Stimulated activated CD4-positive, alpha-beta T cell treated with anti-CD3 and anti-CD28 coated beads, Interleukin-1b, Interleukin-23, amount 100 ng/mL, for 4 hours (primary cell): ENCODE data around the gene ABL1.
"Not testable (repeated sequence)": the region's sequence is repeated elsewhere in the genome, so short reads cannot be mapped to it uniquely, and the experiment has no call there.

ENCODE experiments used
- DNase-seq, 2 donors: peaks; one replicate each; pipeline ENCODE4 v3.0.0-alpha.2; 2020; ENCODE audit warnings: low read depth in 2 of 2

ABL1 gene

DNA sequence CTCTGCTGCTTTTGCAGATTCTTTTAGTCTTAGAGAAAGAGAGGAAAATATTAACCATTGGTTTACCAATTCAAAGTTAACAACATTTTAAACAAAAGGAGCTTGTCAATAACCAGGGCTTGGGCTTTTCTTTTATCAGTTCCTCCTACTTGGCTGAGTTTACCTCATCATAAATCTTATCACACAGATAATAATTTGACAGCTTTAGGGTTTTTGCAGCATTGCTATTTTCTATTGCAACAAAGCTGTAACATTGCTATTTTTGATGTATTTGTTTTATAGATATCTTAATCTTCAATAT, 9.8 kb upstream of the ABL1 start:
- no peak for DNase-seq

DNA sequence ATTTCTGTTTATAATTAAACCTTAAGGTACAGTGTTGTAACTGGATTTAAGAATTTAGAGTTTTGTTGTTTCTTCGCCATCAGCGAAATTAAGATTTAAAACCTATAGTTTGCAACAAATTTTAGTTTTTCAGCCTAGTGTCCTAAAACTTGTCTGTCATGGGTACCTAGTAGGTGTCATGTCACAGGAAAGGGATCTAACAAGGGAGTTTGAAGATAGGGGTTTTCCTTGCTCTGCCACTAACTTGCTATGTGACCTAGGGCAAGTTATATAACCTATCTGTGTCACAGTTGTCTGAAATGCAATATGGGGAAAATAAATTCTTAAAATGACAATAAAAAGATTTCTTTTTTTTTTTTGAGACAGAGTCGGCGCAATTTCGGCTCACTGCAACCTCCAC, 9.2 kb upstream of the ABL1 start:
- no peak for DNase-seq

DNA sequence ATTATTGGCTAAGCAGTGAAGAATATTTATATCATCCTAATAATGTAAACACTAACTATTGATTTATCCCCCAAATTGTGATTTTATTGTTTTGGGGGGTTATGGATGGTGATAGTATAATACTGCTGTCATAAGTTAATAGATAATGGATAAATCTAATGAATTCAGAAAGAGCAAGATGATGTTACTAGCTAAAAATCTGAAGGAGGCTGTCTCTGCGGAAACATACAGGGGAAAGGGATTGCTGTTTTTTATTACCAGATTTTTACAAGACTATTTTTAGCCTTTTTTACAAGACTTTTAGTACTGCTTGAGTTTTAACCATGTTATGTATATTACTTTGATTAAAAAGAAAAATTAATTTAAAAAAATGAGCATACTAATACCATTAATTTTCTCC, 5.3 kb upstream of the ABL1 start:
- no peak for DNase-seq

DNA sequence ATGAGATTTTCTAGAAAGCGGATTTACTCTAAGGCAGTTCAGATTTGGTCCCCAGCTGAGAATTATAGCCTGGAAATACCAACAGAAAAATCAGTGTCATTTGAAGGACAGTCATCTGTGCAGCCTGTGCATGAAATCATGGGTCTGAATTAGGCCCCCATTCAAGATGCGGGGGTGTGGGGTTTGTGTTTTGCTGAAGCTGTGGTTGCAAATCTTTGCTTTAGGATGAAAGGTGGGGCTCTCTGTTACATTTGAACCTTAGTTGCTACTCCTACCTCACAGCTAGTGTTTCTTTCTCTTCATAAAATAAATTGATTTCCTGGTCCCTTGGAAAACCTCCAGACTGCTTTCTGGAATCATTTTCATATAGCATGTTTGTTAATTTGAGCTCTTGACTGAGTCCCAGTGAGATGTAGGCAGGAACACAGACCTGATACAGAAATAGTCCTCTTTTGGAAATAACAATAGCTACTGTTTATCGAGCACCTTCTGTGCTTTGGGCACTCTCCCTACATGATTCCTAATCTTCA, 4.8 kb upstream of the ABL1 start:
- DNase-seq, result no peak

DNA sequence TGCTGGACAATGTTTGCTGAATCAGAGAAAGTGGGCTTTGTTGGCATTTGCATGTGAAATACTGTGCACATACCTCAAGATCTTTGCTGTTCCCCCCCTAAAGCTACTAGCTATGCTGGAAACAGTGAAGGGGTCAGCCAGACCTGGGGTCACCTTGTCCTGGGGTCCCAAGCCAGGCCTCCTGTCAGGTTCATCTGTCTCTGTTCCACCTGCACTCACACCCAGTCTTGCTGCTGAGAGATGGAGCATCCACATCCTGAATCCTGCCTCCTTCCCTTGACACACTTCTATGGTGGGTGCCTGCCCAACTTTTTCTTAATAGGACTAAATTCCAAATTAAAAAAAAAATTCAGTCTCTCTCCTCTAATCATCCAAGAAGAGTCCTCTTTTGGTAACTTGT, 4.0 kb upstream of the ABL1 start:
- DNase-seq, result no peak

DNA sequence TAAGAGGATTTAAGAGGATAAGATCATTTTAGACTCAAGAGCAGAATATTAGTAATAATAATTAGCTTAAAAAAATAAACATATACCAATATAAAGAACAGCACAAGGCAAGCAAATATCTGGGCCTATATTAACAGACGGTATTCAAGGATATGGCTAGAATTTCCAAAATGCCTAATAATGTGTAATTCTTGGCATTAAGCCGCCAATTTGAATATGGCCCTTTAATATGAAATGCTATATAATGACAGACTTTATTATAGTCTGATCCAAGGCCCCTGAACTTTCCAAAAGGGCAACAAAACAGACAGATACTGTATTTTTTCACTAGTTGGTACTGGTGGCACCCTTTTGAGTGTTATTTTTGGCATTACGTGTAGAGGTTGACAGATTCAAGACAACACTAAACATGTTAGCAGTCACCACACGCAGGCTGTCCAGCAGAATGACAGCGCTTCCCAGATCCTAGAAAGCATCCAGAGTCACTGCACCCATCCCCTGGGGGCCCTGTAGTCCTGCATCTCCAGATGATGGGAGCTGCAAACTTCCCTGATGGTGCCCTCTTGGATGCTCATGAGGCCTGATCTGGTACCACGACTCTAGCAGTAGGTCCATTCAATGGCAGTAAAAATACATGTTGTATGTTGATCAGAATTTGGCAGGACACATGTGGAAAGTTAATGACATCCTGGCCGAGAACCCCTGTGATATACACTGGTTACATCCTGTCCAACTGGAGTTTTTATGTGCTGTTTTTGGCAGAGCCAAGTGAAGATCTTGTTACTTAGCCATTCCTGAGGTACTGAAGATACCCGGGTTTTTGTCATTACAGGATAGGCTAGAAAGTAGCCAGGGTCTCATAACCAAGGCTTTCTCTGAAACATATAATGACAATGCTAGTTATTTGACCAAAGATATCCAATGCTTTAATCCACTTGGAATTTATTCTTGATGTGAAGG, 1.7 kb upstream of the ABL1 start:
- DNase-seq, result no peak

DNA sequence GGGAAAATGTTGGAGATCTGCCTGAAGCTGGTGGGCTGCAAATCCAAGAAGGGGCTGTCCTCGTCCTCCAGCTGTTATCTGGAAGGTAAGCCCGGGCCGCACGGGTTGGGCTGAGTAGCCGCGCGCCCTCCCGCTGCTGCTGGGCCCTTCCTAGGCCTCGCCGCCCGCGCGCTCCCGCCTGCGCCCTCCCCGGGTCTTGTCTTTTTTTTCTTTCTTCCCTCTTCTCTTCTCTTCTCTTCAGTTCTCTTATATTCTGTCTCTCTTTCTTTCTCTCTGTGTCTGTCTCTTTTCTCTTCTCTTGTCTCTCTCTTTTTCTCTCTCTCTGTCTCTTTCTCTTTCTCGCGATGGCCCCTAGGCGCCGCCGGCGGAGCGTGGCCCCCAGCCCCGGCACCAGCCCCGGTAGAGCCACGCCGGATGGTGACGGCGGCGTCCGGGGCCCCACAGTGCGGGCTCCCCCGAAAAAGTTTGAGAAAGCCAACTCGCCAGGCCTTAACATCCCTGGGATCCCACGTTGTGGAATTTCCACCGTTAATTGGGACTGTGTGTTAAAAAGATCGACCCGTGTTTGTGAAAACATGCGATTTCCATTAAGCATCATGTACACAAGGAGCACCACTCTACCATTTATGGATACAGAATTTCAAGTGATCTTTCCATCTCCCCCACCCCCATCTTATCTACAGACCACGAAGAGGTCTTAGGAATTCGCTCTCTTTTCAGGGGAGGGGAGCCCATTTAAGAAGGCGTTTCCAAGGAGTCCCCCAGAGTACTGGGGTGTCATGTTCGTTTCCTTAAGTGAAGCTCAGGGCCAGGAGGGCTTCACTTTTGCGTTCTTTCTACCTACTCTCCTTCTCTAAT, 616 bp downstream of the ABL1 start:
- DNase-seq, result peak; percentile 9 to 28

DNA sequence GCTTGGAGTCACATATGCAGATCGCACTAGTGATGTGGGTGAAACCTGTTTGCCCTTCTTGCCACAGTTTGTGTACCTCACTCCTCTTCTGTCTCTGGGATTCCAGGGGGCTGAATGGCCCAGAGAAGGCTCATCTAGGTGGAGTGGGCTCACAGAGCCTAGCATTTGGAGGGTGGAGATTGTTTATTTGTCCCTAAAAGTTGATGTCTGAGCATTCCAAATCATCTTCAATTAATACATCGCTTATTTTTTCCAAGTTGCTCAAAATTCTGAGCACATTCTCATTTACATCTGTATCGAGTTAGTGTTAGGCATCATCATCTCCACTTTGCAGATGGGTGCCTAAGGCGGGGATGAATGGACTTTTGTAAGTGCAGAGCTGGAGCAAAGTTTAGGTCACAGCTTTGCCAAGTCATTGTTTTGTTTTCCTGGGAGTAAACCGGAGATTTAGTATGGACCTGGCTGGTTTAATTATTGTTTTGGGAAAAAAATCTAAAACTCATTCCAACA, 2.0 kb downstream of the ABL1 start:
- no peak for DNase-seq

DNA sequence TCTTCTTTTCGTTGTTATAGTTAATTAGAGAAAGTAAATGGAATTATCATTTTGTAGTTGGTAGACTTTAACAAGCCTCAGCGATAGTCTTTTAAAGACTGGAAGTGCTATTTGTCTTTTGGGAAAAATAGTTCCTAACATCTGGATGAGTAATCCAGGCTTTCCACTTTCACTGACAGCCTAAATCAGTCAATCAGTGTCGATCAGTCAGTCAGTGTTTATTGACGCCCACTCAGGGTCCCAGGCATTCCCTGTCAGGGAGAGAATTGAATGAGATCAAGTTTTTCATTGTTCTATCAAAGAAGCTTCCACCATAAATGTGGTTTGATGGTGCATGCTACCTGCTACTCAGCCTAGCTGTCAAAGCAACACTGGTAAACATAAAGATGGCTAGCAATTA, 2.6 kb downstream of the ABL1 start:
- DNase-seq, result no peak

DNA sequence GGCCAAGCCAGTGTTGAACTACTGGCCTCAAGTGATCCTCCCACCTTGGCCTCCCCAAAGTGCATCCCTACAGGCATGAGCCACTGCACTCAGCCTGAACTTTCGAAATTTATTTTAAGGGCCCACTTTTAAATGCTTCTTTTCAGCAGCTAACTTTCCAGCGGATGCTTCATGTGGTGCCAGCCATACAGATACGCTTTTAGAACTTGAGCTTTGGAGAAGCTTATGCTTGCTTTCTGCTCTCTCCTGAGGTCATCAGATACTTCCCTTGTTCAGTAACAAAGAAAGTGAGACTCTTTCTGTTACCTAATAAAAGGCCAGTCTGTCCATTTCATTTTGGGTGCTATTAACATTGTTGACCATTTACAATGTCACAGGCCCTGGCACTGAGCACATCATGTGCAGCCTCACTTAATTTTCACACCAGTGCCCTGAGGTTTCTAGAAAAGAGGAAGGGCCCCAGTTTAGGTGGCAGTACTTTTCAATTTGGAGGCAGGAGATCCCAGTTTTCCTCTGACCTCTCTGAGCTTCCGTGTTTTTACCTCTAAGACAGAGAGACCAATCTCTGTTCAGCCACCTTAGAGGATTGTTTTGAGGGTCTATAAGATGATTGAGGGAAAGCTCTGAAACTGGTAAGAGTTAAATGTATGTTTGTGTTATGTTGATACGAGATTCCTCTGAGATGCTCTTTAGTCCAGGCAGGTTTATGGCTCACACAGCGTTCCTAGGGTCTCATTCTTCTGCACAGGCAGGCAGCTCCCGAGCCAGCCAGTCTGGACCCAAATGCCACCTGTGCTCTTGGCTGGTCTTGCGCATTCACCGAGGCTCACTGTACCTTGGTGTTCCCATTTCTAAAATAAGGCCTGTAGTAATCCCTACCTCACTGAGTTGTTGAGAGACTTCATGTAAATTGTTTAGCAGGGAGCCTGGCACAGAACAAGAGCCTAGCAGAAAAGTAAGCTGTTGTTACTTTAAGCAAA, 4.4 kb downstream of the ABL1 start:
- DNase-seq, result no peak

DNA sequence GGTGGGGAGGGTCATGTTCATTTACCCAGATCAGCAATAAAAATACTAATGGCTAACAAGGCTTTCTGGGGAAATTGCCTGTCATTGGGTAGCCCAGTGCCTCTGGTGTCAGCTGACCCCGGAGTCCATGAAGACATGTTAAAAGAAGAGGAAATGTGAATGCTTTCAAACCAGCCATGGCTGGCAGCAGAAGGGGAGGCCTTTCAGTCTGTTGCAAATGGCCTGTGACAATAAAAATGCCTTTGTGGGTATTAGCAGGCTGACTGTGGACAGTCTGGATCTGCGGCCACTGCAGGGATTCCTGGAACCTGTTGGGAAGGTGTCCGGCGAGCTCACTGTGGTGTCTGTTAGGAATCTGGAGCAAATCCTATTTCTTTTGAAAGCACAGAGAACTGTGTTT, 7.5 kb downstream of the ABL1 start:
- no peak for DNase-seq

DNA sequence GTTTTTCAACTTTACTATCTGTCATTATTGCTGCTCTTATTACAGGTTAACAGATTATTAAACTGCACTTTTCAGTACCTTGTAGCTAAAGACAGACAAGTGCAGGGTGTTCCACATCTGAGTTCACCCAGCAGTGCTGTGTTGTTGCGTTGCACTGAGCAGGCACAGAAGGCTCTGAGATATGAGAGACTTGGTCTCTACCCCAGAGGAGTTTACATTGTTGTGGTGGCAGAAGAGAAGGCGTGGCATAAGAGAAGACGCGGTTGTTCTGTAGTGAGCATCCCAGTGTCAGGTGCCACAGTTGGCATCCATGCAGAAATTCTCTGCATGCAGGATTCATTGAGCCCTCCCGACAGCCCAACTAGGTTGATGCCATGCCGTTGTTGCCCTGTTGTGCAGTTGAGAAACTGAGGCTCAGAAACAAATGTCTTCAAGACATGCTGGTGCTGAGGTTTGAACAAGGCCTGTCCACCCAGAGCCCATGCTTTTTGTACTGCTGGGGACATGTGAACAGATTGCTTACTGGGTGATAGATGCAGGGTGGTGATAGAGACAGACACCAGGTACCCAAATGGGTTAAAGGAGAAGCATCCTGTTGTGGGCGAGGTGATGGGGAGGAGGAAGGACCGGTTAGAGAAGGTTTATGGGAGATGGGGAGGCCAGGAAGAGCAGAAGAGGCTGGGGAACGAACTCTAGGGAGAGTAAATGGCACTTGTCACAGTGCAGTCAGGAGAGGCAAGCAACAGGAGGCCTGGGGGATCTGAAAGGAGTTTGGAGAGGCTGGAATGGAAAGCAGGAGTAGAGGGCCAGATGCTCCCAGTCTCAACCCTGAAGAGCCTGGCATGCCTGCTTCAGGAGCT, 8.2 kb downstream of the ABL1 start:
- no peak for DNase-seq

DNA sequence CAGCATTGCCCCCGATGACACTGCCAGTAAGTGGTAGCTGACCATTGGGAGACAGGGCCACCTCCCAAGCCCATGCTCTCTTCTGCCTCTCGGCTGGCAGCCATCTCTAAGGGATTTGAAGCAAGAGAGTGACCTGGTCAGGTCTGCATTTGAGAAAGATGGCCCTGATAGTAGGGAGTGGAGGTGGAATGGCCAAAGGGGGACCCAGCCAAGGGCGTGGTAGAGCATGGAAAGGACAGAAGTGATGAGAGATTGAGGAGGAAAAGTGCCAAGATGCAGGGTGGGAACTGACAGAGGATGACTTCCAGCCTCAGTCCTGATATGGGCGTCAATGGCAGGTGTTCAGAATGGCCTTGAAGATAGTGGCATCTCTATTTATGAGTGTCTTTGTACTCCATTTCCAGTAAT, 9.0 kb downstream of the ABL1 start:
- no peak for DNase-seq

DNA sequence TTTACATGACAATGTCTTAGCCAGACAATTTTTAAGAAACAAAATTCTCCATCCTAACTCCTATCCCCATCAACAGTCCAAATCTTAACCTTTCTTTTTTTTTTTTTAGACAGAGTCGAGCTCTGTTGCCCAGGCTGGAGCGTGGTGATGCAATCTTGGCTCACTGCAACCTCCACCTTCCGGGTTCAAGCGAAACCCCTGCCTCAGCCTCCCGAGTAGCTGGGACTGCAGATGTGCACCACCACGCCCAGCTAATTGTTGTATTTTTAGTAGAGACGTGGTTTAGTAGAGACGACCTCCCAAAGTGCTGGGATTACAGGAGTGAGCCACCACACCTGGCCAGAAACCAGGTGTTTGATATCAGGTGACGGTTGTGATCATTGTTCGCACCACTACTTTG, 10.2 kb downstream of the ABL1 start:
- no peak for DNase-seq

DNA sequence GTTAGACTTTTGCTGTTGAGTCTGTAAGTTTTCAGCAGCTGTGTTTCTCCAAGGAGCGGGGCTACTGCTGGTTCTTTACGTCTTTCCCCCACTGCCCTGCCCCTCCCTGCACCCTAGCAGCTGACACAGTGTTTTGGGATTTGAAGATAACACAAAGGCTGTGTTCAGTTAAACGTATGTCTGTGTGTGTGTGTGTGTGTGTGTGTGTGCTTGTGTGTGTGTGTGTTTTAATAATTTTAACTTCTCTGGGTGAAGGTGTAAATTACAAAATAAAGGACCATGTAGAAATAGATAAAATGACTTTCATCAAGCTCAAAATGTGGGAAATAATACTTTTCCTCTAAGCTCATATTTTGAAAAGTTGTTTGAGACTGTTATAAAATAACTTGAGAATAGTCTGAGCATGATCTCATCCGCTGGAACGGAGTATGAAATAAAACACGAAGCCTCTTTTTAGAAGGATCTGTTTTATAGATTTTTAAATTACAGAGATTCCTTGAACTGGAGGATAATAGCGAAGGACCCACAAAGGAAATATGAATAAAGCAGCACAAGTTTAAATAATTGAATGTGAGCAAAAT, 10.9 kb downstream of the ABL1 start:
- DNase-seq, result no peak

DNA sequence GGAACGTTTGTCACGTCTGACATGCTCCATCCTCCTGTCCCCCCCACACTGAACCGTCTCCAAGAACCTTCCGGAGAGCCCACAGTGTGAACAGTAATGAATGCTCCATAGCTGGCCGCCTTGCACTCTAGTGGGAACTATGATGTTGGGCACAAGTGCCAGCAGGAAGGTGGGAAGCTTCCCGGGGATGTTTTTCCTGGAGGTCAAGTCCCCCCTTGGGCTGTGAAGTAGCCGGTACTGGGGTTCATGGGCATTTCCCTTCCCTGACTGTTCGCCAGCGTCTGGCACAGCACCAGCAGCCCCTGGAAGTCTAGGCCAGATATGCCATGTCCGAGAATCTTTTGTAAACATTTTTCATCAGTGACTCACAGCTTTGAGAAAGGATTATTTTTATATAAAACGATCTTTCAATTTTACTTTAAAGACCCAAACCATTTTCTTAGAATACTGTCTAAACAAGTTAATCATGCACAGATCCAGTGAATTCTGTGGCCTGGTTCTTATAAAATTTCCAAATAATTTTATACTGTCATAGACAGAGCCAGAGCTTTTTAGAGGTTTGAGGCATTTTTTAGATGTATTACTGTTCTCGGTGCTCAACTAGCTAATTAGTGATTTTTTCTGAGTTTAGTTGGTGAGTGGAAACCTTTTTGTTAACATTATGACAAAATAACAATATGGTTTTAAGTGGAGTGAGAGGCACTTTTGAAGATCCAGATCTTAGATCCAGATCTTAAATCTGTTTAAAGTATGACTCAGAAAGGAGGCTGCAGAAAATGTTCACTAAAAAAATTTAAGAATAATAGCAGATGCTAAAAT, 11.6 kb downstream of the ABL1 start:
- no peak for DNase-seq

DNA sequence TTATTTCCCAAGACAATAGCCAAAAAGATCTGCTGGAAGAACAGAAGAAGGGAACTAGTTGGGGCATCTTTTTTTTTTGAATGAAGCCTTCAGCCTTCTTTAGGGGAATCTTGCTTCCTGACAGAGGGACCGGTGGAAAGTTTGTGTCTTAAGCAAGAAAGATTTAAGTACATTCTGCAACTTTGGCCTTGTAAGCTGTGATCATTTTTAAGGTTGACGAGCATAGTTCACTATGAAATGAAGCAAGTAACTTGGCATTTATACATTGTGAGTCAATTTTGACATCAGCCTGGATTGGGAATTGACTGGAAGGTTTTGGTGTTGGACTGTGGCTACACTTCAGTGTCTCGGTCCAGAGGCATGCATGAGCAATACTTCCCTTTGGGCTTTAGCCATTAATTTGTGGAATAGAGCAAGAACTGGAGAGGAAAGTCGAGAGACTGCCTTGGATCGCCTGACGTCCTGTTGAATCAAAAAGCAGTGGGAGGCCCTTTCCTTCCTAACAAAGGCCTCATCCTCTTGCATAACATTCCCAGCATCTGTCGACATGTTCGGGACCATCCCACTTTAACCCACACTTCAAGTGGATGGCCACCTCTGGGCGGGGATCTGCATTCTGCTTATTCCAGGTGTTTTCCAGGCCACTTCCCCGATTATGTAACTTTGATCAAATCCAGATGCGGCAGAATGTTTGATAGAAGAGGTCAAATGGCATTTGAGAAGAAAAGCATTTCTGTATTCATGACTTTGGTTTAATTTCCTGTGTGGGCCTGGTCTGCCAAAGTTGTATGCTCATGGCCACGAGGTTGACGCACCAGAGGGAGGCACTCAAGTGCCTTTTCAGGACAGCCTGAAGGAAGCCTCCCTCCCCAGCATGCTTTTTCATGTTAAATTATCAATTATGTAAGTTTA, 12.5 kb downstream of the ABL1 start:
- DNase-seq, result no peak

DNA sequence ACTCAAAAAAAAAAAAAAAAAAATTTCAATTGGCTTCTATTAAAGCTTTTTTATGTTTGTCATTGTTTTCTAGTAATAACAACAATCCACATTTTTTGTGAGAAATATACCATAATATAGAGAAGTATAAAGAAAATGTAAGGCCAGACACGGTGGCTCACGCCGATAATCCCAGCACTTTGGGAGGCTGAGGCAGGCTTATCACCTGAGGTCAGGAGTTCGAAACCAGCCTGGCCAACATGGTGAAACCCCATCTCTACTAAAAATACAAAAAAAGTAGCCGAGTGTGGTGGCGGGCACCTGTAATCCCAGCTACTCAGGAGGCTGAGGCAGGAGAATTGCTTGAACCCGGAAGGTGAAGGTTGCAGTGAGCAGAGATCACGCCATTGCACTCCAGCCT, 13.5 kb downstream of the ABL1 start:
- not testable (repeated sequence) for DNase-seq
